Stromal cell of bone marrow (primary cell): ENCODE results near the gene TNS3.

ENCODE experiments used
- DNase-seq: peaks from one replicate; pipeline ENCODE4 v3.0.0-alpha.2; 2012; ENCODE audit warnings: low read depth

The TNS3 gene

DNA sequence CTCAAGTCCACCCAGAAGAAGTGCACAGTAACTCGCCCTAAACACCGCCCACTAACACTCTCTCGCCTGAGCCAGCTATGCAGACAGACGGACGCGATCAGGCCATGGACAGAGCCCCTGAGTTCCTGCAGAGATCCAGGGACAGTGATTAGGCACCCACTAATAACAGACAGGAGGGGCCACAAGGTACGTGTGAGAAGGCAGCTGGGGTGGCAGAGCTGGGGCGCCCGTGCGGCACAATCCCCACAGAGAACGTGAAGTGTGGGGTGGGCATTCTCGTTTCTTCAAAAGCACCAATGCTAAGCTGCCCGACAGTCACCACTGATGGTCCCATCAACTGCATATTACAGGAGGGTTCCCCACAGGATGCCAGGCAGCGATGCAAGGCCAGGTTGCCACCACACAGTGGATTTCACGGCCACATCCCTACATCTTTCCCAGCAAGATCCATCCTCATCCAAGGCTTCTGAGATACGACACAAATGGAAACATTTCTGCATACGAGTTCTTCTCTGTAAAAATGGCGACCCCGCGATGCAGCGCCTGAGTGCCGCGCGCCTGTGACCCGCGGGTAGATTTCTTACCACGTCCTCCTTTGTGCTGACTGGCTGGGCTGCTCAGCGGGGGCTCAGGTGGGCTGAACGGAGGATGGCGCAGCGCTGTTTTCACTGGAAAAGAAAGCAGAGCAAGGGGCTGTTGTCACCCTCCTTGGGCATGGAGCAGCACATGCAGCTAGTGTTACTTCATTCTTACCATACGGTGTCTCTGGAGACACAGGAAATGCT, 237.5 kb downstream of the TNS3 start:
- DNase-seq = no peak

DNA sequence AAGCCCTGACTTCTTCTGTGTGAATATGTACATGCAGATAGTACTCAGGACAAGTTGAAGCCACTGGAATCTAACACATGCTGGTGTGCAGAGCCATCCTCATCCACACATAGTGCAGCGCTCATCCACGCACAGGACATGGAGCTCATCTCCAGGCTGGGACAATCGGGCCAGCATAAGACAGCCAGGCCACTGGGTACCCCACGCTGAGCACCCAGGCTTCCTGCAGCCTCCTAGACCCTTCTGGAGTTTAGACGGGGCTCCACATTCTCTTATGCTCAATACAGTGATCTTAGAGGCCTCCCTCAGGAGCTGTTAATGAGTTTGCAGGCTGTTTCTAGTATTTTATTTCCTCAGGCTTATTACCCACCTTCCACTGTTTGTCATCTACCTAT, 238.9 kb downstream of the TNS3 start:
- no peak for DNase-seq

DNA sequence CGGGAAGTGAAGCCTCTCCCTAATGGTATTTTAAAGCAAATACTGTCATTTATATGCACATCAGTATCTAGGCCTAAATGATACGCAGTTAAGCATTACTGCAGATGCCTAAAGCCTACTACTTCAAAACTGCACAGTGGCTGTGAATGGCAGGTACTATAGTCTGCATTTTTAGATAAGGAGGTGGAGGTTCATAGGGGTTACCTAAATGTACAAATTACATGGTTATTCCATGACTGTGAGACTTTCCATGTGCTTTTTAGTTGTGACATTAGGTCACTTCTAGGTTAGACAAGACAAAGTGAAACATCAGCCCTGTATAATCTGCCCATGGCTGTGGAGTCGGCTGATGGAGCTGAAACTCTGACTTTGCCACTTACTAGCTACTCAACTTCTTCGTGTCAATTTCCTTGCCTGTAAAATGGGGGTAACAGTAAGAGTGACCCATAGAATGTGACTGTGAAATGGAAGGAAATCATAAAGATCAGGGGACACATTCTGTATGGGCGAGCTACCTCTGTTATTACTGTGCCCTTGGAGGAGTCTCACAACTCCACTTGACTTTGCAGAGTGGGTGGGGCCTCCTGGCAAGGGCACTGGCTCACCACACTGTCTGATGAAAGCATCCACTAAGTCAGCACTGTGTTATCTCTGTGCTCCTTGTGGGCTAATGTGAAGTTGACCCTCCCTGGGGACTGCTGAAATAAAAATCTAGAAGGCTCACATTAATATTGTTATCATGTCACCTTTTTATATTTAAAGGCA, 239.4 kb downstream of the TNS3 start:
- DNase-seq = no peak

DNA sequence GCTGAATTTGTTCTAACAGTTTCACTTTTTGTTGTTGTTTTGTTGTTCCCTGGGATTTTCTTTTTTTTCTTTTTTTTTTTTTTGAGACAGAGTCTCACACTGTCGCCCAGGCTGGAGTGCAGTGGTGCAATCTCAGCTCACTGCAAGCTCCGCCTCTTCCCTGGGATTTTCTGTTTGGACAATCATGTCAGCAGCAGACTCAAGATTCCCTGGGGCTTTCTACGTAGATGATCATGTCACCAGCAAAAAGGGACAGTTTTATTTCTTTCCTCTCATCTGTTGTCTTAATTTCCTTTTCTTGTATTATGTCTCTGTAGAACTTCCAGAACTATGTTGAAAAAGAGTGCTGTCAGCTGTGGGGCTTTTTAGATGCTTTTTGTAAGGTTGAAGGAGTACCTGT, 241.4 kb downstream of the TNS3 start:
- no peak for DNase-seq

DNA sequence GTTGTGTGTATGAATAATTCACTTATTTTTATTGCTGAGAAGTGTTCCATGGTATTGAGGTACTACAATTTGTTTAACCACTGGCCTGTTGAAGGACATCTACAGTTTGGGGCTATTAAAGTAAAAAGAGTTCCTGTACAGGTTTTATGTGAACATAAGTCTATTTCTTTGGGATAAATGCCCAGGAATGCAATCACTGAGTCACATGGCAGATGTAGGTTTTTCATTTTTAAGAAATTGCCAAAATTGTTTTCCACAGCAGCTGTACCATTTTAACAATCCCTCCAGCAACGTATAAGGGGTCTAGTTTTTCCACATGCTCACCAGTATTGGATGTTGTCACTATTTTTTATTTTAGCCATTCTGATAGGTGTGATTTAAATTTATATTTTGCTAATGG, 243.9 kb downstream of the TNS3 start:
- DNase-seq = no peak

DNA sequence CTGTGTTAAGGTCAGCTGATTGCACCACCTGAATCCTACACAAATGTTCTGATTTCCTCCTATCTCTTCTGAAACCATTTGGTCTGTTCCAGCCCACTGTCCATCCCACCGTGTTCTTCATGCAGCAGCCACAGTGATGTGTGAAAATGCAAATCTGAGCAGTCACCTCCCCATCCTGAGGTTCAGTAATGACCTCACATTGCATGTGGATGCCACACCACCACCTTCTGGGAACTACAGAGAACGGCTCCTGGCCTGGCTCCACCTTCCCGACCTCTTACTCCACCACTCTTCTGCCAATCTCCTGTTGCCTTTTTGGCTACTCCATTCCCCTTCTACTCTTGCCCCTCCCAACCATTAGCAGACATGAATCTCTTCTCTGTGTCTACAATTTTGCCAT, 244.4 kb downstream of the TNS3 start:
- no peak for DNase-seq

DNA sequence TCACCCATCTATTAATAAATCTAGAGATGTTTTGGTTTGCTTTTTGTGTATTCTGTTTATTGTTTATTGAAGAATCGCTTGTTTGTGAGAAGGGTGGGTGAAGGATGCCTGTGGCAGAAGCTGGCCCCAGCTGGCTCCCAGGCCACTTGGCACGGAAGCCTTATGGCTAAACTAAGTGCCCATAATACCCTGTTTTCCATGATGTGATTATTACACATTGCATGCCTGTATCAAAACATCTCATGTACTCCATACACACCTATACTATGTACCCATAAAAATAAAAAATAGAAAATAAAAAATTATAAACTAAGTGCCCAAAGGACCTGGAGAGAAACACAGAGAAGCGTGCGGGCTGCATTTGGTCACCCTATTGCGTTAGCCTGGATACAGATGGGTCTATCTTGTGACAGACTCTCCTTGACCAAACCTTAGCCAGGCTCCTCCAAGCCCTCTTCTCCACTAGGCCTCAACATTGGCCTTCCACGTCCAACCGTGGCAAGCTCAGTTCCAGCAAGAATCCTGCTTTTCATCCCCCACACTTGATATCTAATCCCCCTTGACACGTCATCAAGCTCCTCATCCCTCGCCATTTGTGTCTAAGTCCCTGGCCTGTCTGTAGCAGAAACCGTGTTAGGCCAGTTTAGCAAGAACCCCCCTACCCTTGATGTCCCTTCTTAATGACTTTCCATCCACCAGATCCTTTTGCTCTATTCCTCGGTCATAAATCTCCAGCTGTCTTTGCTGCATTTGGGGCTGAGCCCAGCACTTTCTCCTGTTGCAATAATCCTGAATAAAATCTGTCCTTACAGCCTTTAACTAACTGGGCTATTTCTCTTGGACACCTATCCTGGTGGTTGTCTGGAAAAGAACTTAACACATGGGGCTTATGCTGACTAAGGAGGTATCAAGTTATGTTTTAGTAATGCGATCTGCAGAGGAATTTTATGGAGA, 245.2 kb downstream of the TNS3 start:
- DNase-seq = no peak

DNA sequence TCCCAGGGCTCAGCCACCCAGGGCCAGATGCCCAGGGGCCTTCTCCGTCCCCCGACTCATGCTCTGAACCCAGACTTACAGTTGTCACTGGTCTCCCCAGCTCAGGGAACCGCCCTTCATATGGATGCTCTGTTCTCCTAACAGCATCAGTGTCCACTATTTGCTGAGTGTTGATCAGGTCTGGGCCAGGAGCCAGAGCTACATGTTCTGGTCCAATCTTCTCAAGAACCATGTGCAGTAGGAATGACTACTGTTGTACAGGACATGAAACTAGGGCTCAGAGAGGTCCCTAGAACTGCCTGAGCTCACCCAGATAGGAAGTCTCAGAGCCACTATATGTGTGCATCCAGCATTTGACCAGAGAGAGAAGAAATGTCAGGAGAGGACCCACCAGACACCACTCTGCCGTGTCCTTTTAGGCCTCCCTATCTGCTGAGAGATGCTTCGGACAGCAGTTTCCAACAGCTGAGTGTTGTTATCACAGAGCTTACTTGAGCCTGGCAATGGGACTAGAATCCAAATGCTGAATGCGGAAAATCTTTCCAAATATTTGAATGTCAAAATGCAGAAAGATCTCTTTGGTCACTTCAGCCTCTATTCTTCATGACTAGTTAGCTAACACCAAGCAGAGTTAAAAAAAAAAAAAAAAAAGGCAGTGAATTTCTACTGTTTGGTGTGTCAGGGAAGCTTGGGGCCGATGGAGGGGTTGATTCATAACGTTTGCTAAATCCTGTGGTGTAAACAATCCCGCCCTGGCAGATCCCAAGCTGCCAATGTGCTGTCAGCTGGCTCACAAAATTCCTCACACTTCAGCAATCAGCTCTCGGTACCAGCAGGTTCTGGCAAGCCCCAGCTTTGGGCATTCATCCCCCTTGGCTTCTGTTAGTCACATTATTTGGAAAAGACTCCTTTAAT, 246.1 kb downstream of the TNS3 start:
- peak; percentile 82 for DNase-seq

DNA sequence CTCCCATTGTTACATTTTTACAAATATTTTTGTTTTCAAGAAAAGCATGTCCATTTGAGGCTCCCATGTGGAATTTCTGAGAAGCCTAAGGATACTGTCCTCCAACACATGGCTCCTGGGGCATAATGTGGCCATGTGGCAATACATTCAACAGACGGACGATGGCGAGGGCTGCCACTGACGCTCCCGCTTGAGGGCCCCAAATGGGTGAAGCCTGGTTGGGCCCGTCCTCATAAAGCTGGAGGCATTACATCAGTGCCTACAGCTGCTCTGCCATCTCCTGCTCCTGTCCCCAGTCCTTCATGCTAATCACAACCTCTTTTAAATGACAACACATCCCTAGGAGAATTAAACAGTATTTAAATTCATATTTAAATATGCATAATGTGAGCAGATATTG, 246.8 kb downstream of the TNS3 start:
- DNase-seq = no peak

DNA sequence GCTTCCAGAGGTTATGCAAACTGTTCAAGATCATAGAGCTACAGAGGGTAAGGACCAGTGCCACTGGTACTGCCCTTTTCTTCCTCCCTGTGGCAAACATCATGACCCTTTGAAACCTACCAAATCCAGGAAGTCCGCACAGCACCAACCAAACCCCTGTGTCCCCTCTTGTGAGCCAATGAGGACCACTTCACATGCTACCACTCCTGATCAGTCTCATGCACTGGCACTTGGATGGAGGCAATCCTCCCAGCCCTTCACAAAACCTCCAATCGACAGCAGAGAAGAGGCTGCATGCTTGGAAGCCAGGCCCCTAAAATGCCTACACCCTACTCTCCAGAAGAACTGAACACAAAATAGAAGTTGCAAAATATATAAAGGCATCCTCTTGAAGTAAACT, 248.0 kb downstream of the TNS3 start:
- no peak for DNase-seq

DNA sequence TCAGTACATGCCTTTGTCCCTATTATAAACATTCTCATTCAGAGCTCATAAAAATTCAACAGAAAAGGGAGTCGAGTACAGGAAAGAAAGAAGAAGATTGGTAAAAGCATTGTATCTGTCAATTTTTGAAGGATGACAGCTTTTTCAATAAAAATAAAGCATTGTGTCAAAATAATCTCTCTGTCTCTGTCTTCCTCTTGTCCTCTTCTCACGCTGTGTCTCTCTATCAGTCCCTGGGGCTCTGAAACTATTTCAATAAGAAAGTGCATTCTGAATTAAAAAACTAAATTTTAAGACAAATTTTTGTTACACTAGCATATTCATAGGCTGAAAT, 248.4 kb downstream of the TNS3 start:
- DNase-seq = no peak

DNA sequence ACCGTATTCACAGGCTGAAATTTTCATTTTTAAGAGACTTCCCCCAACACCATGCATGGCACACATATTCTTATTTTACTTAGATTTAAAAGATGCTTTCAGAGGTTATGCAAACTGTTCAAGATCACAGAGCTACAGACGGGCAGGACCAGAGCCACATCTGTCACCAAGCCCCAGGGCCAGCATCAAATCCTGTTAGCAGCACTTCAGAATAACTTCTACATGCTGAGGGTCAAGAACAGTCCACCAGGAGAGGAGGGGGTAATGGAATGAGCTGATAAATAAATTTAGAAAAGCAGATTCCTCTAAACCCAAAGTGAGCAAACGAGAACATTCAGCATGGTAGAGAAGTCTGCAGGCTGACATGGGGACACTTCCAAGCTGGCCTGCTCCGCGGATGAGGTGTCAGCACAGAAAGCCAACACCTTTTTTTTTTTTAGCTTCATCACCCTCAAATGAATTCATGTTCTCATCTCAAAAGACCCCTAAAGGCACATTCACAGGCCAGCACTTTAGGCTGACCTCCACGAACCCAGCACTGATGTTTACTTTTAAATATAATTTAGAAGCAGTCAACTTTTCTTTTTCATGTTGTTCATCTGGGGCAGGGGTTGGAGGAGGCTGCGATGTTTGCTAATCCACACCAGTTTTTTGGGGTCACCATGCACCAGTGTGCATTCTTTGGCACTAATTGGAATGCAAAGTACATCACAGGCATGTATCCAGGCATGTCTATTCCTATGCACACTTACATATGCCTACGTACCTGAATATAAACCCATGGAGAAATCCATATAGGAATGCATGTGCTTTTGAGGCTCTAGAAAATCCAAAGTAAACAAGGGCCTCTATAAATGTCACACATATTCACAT, 249.0 kb downstream of the TNS3 start:
- DNase-seq = no peak

DNA sequence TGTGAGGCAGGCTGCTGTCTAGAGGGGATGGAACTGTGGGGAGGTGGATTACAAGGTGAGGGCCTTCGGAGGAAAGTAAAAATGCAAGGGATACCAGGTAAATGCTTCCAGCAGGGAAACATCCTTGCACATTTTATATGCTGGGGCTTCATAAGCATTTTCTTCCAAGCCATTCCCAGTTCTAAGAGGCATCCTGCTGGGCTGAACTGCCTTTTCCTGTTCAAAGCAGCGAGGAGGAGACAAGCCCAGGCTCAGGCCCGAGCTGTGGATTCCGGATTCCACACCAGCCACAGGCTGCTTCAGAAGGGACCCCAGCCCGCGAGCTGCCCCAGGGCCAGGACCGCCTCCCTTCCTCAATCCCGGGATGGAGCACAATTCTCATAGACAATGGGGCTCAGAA, 249.7 kb downstream of the TNS3 start:
- DNase-seq = no peak

DNA sequence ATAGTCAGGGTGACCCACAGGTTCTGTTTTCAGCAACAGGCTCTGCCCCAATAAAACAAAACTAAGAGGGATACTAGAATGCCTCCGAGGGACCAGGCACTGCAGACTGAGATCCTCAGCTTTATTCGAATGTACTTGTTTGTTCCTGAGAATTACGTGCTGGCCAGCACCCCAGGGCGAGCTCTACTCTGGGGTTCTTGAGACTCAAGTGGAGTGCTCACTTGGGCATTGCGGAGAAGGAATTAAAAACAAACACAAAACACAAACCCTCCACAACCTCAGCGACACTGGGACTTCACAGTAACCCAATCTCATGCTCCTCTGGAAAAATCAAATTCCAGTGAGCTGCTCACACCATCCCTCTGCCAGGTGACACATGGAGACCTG, 250.7 kb downstream of the TNS3 start:
- no peak for DNase-seq

DNA sequence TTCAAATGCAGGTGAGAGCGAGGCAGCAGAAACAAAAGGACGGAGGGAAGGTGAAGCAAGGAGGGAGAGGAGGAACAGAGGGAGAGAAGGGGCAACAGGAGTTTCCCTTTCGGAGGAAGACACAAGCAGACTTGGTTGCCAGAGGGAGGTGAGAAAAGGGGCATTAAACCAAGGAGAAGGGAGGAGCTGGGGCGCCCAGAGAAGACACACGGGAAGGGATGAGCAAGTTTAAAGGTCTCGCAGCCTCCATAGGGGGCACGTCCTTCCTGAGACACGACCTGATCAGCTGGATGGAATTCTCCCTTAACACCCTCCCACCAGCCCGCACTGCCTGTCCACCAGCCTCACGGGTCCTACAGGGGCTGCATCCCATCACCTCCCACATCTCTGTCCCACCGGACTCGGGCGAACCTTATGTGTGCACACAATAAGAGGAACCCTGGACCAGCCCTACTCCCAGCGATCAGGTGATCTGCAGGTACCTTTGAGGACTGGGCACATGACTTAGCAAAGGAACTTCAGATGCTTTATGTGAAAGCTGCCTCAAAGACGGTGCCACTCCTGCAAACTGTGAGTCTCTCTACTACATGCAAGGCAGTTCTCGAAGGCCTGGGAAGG, 251.2 kb downstream of the TNS3 start:
- DNase-seq = no peak

DNA sequence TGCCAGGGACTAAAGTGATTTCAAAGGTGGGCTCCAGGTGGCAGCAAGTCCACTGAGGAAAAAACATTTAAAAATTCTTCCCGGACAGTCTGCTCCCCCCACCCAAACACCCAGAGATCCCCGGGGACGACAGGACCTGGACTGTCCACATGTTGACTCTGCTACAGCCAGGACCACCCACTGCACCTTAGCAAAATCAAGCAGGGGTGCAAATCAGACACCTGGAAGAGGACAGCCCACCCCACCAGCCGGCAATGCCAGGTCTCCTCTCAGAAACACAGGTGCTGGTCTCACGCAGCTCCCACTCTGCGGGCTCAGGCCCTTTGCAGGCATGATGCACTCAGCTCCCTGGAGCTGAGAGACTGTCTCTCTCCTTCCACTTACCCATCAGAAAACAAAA, 251.9 kb downstream of the TNS3 start:
- no peak for DNase-seq

DNA sequence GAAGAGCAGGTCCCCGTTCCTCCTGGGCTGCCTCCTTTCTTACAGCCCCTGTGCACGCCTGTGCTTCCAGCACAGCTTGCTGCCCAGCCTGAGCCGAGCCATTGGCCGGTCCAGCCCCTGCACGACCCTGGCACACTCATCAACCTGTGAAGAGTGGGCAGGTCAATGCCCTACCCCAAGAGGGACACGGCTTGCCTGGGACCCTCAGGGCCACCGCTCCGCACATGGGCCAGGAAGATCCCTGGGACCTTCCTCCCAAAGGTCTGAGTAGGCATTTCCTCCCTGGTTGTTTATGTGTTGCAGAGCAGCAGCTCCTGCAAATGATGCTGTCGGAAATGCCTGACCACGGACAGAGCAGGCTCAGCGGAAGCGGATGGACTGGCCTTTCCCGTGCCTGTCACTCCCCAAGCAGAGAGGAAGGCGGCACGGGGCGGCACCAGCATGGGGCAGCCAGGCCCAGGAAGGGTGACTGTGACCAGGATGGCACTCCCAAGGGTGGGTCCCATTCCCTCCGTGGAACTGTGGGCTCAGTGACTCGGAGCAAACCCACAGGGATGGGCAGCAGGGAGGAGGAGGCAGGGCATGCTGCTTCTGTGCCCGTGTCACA, 252.5 kb downstream of the TNS3 start:
- no peak for DNase-seq

DNA sequence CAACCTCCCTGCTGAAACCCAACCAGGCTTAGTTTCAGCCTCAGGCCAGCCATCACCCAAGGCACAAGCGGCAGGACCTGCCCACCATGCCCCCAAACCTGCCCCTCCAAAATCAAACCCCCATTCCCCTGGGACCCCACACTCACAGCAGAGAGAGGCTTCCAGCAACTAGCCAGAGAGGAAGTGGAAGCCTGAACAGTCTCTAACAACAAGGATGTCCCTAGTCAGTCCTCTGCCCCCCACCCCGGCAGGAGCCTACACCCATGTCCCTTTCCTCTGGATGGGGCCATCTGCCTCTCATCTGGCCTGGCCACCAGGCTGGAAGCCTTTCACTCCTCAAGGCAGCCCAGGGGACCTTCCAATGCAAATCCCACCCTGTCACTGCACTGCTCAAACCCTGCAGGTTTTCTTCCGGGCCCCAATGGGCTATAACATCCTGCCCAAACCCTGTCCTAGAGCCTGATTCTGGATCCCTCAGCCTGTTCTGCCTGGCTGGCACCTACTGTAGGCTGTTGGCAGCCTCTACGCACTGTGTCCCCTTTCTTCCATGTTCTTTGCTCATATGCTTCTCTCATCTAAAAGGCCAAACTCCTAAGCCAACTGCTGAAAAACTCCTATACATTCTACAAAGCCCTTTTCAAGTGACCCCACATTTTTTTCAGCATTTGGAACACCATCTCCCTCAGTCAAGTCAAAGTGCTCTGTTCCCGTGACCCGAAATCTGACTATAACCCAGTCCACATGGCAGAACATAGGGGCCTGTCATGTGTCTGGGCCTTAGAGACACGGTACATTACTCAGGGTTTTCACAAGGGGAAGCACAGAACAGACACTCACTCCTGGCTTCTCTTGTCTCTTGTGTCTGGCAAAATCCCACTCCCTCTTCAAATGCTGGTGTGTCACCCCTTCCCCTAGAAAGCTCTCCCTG, 253.3 kb downstream of the TNS3 start:
- DNase-seq = no peak
